Nephron (organoid): ENCODE measurements around the gene PTGES.

Source experiments
- H3K27ac Mint-ChIP-seq, 3 experiments: 2 replicates each; pipeline ENCODE4 v1.8.0; 2020; ENCODE audit warnings: mixed read lengths in 3 of 3, mild to moderate bottlenecking in 2 of 3, moderate library complexity in 1 of 3
- H3K27me3 Mint-ChIP-seq: 2 replicates; pipeline ENCODE4 v1.8.0; 2021; ENCODE audit warnings: low read depth, mild to moderate bottlenecking, moderate library complexity, mixed read lengths
- H3K36me3 Mint-ChIP-seq: 2 replicates; pipeline ENCODE4 v1.8.0; 2020; ENCODE audit warnings: low read depth, mixed read lengths
- H3K4me1 Mint-ChIP-seq: 2 replicates; pipeline ENCODE4 v1.8.0; 2020; ENCODE audit warnings: mixed read lengths
- H3K4me3 Mint-ChIP-seq, 3 experiments: 2 replicates each; pipeline ENCODE4 v1.8.0; 2020; ENCODE audit warnings: mild to moderate bottlenecking in 3 of 3, mixed read lengths in 3 of 3, moderate library complexity in 2 of 3
- H3K9me3 Mint-ChIP-seq: 2 replicates; pipeline ENCODE4 v1.8.0; 2020; ENCODE audit warnings: mixed read lengths
- CTCF ChIP-seq, 3 experiments: fragments of 200-600 bp; sonication (generic); IDR thresholded peaks; one replicate each; pipeline ENCODE4 v1.5.0; 2021; ENCODE audit warnings: antibody characterized with exemption in 3 of 3; ENCODE audit not compliant: unreplicated experiment in 3 of 3

The PTGES gene

GRCh38 chr9:129759804-129760502 lies 7.1 kb upstream of the PTGES start:
- Mint-ChIP-seq H3K27ac (peak overlapping the region in 2 of 3 experiments; percentile 28 to 47), H3K4me1 (peaks cover 24% of the 10 kb centered on the region), H3K4me3 (no peak overlapping the region), H3K36me3 (no peaks in the 10 kb centered on the region), H3K27me3 (peaks cover 11% of the 10 kb centered on the region), H3K9me3 (no peaks in the 10 kb centered on the region)
- TF ChIP-seq CTCF (IDR thresholded peaks at IDR 0.05; ENCODE audit: unreplicated experiment in 3 of 3), result no peak

DNA sequence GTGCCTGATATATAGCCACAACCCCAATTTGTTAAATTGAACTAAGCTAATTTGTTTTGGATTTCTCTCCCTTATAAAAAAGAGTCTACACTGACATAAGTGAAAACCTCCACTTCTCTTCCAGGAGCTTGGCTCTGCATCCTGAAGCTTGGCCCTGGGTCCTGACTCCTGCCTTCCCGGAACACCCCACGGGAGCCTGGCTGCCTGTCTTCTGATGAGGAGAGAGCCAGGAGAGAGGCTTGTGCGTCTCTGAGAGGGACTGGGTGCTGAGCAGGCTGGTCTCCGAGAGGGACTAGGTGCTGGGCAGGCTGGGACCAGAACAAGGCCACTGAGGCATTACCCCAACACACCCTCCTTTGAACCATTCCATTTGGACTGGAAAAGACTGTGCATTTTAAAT lies 6.5 kb upstream of the PTGES start:
- peak overlapping the region in 2 of 3 experiments; percentile 28 to 47 for H3K27ac Mint-ChIP-seq
- H3K27me3 Mint-ChIP-seq, result peaks cover 11% of the 10 kb centered on the region
- H3K4me3 Mint-ChIP-seq, result no peak overlapping the region
- no peaks in the 10 kb centered on the region for H3K36me3 Mint-ChIP-seq
- no peak for TF ChIP-seq CTCF (IDR thresholded peaks at IDR 0.05; ENCODE audit: unreplicated experiment in 3 of 3)
- peaks cover 24% of the 10 kb centered on the region for H3K4me1 Mint-ChIP-seq
- no peaks in the 10 kb centered on the region for H3K9me3 Mint-ChIP-seq

DNA sequence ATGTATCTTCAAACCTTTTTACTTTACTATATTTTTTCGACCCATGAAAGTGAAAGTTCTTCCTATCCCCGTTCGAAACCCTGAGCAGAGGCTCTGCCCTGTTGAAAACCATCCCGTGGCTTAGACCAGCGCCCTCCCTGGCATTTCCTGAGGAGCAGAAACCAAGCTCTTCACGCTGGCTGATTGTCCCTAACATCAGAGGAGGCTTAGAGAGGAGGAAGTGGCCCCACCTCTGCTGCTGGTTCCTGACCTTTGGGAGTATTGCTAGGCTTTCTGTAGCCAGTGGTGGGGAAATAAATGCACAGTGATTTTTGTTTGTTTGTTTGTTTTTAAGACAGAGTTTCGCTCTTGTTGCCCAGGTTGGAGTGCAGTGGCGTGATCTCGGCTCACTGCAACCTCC lies 4.2 kb upstream of the PTGES start:
- TF ChIP-seq CTCF (IDR thresholded peaks at IDR 0.05; ENCODE audit: unreplicated experiment in 3 of 3), result no peak
- Mint-ChIP-seq H3K4me1 (peaks cover 33% of the 10 kb centered on the region), H3K4me3 (no peak overlapping the region), H3K27me3 (peaks cover 15% of the 10 kb centered on the region), H3K9me3 (no peaks in the 10 kb centered on the region), H3K27ac (no peak overlapping the region), H3K36me3 (no peaks in the 10 kb centered on the region)

DNA sequence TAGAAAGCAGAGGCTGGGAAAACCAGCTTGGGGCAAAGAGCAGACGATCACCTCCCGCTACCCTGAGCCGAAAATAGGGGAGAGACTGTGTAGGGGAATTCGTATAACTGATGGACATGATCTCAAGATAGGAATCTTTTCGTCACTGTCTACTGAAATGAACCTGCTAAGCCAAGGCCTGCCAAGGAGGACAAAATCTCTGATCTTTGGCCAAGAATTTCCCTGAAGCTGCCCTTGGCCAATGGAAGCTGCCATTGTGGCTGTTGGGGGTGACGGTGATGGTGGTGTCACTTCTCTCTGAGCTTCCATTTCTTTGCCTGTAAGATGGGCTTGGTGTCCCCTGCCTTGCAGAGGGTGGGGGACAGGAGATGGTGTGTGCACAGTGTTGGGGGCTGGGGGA lies 3.3 kb upstream of the PTGES start:
- Mint-ChIP-seq H3K4me1 (peaks cover 29% of the 10 kb centered on the region), H3K36me3 (no peaks in the 10 kb centered on the region), H3K27ac (no peak overlapping the region), H3K9me3 (no peaks in the 10 kb centered on the region), H3K27me3 (peaks cover 15% of the 10 kb centered on the region), H3K4me3 (no peak overlapping the region)
- TF ChIP-seq CTCF (IDR thresholded peaks at IDR 0.05; ENCODE audit: unreplicated experiment in 3 of 3), result no peak

DNA sequence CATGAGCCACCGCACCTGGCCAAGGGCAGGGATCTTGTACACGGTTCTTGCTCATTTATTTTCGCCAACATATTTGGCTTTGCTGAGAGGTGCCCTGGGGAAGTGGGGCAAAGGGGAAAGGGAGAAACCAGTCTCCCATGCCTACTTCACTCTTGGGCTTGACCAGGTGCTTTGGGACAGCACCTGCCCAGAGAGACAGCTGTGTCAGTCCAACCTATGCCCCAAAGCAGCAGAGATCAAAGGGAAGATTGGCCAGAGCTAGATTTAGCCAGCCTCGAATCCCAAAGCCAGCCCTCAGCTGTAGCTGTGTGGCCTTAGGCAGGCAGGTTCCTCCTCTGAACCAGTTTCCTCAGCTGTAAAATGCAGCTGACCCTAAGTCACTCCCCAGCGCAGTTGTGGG lies 2.3 kb upstream of the PTGES start:
- no peak overlapping the region for H3K27ac Mint-ChIP-seq
- H3K4me3 Mint-ChIP-seq, result no peak overlapping the region
- no peaks in the 10 kb centered on the region for H3K9me3 Mint-ChIP-seq
- peaks cover 19% of the 10 kb centered on the region for H3K27me3 Mint-ChIP-seq
- TF ChIP-seq CTCF (IDR thresholded peaks at IDR 0.05; ENCODE audit: unreplicated experiment in 3 of 3), result no peak
- H3K36me3 Mint-ChIP-seq, result no peaks in the 10 kb centered on the region
- peaks cover 27% of the 10 kb centered on the region for H3K4me1 Mint-ChIP-seq
